ENCODE results near the gene PRKCA.

Gene PRKCA

DNA sequence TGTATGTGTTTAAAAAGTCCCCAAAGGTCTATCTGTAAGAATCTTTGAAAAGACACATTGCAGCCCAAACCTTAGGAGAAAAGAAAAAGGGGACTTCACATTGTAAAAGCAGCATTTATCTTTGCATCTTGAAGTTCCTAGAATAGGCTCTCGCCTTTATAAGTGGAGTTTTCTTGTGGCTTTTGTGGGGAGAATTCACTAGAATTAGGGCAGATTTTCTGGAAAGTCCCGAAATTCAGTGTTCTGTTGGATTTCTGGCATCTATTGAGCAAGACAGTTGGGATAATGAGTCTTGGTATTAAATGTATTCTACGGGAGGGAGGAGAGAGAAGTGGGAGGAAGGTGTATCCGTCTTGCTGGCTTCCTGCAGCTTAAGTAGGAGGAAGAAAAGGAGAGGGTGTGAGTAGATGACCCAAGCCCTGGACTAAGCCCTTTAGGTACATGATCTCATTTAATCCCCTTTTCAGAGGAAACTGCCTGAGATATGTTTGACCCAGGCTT is 62.6 kb downstream of the PRKCA start:
- Mint-ChIP-seq H3K4me1 (ENCODE audit: low read depth) (peaks cover 85% of the 10 kb centered on the region), H3K9me3 (ENCODE audit: low read depth) (no peaks in the 10 kb centered on the region), H3K4me3 (peak overlapping the region; percentile 65), H3K27me3 (no peaks in the 10 kb centered on the region), H3K27ac (peak overlapping the region; percentile 95), H3K36me3 (peaks cover 8% of the 10 kb centered on the region)

DNA sequence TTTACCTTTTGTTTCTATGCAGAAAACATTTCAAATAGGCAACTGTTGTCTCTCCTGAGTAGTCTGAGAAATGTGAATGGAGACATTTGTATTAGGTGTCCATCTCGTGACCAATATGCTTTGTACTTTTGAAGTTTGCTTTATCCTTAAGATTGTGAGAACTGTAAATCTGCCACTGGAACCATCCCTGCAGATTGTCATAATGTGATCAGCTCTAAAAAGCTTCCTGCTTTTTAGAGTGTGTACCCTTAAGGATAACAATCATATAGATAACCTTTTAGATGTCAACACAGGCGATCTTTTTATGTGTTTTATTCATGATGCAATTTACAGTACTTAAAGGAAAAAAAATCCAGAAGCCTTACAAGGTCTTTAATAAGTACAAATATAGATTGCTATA is 63.5 kb downstream of the PRKCA start:
- Mint-ChIP-seq H3K9me3 (ENCODE audit: low read depth) (no peaks in the 10 kb centered on the region), H3K27me3 (no peaks in the 10 kb centered on the region), H3K4me3 (peak overlapping the region; percentile 35), H3K27ac (peak overlapping the region; percentile 42), H3K36me3 (peaks cover 9% of the 10 kb centered on the region), H3K4me1 (ENCODE audit: low read depth) (peaks cover 80% of the 10 kb centered on the region)

GRCh38 chr17:66367107-66367506 is 64.7 kb downstream of the PRKCA start:
- Mint-ChIP-seq H3K27me3 (no peaks in the 10 kb centered on the region), H3K36me3 (peaks cover 13% of the 10 kb centered on the region), H3K4me1 (ENCODE audit: low read depth) (peaks cover 80% of the 10 kb centered on the region), H3K27ac (peak overlapping the region; percentile 83), H3K9me3 (ENCODE audit: low read depth) (no peaks in the 10 kb centered on the region), H3K4me3 (peak overlapping the region; percentile 47)

GRCh38 chr17:66369830-66370229 is 67.4 kb downstream of the PRKCA start:
- Mint-ChIP-seq H3K27me3 (no peaks in the 10 kb centered on the region), H3K27ac (peak overlapping the region; percentile 83), H3K36me3 (peaks cover 11% of the 10 kb centered on the region), H3K4me1 (ENCODE audit: low read depth) (peaks cover 83% of the 10 kb centered on the region), H3K4me3 (no peak overlapping the region), H3K9me3 (ENCODE audit: low read depth) (no peaks in the 10 kb centered on the region)

- Mint-ChIP-seq H3K4me3 (peak overlapping the region; percentile 52), H3K36me3 (peaks cover 13% of the 10 kb centered on the region), H3K27ac (peak overlapping the region; percentile 94), H3K9me3 (ENCODE audit: low read depth) (no peaks in the 10 kb centered on the region), H3K27me3 (no peaks in the 10 kb centered on the region), H3K4me1 (ENCODE audit: low read depth) (peaks cover 83% of the 10 kb centered on the region)
These were observed 69.1 kb downstream of the PRKCA start for GRCh38 chr17:66371561-66371960.

- peaks cover 13% of the 10 kb centered on the region for H3K36me3 Mint-ChIP-seq
- peak overlapping the region; percentile 71 for H3K4me3 Mint-ChIP-seq
- peaks cover 77% of the 10 kb centered on the region for H3K4me1 Mint-ChIP-seq (ENCODE audit: low read depth)
- no peaks in the 10 kb centered on the region for H3K9me3 Mint-ChIP-seq (ENCODE audit: low read depth)
- H3K27ac Mint-ChIP-seq = peak overlapping the region; percentile 94
- H3K27me3 Mint-ChIP-seq = no peaks in the 10 kb centered on the region
These were observed 69.8 kb downstream of the PRKCA start for GRCh38 chr17:66372182-66372581.

- Mint-ChIP-seq H3K4me1 (ENCODE audit: low read depth) (peaks cover 72% of the 10 kb centered on the region), H3K4me3 (peak overlapping the region; percentile 64), H3K9me3 (ENCODE audit: low read depth) (no peaks in the 10 kb centered on the region), H3K27ac (peak overlapping the region; percentile 94), H3K27me3 (no peaks in the 10 kb centered on the region), H3K36me3 (peaks cover 13% of the 10 kb centered on the region)
These were observed 70.7 kb downstream of the PRKCA start for GRCh38 chr17:66373079-66373478.

DNA sequence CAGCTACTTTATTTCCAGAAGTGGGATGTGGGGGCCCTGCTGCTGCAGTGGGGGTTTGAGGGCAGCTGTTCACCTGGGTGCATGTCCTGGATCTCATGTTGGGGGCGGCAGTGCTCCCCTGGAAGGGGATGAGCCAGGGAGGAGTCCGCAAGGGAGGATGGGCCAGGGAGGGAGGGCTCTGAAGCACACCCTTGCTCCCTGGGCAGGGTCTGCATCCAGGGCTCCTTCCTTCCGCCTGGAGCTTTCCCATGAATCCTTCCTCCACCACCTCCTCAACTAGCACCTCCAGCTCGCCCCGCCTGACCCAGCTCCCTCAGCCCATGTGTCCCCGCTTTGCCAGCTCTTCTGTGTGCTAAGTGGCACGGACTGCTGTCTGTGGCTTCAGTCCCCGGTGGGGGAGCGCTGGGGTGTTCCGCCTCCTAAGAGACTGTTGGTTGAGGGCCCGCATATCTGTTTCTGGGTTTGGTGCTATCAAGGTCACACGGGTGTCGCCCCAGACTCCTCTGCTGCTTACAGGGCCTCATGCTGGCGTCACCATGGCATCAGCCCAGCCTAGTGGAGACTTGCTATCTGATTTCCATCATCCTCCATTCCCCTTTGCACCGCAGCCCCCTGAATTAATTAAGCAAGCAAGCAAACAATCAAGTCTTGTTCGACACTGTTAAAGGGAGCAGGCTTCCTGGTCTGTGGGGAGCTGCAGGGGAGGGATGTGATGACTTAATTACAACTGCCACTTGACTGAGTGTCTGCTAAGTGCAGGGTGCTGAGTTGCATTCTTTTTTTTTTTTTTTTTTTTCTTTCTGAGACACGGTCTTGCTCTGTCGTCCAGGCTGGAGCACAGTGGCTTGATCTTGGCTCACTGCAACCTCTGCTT is 71.8 kb downstream of the PRKCA start:
- H3K4me1 Mint-ChIP-seq (ENCODE audit: low read depth) = peaks cover 77% of the 10 kb centered on the region
- peak overlapping the region; percentile 94 for H3K27ac Mint-ChIP-seq
- no peaks in the 10 kb centered on the region for H3K9me3 Mint-ChIP-seq (ENCODE audit: low read depth)
- peaks cover 13% of the 10 kb centered on the region for H3K36me3 Mint-ChIP-seq
- H3K4me3 Mint-ChIP-seq = peak overlapping the region; percentile 66
- no peaks in the 10 kb centered on the region for H3K27me3 Mint-ChIP-seq

- H3K4me3 Mint-ChIP-seq = peak overlapping the region; percentile 66
- peaks cover 8% of the 10 kb centered on the region for H3K36me3 Mint-ChIP-seq
- H3K27ac Mint-ChIP-seq = peak overlapping the region; percentile 92
- H3K27me3 Mint-ChIP-seq = no peaks in the 10 kb centered on the region
- H3K4me1 Mint-ChIP-seq (ENCODE audit: low read depth) = peaks cover 81% of the 10 kb centered on the region
- no peaks in the 10 kb centered on the region for H3K9me3 Mint-ChIP-seq (ENCODE audit: low read depth)
These were observed 72.7 kb downstream of the PRKCA start for GRCh38 chr17:66375121-66375520.

GRCh38 chr17:66378296-66378695 is 75.9 kb downstream of the PRKCA start:
- Mint-ChIP-seq H3K27me3 (no peaks in the 10 kb centered on the region), H3K9me3 (ENCODE audit: low read depth) (no peaks in the 10 kb centered on the region), H3K27ac (no peak overlapping the region), H3K4me3 (no peak overlapping the region), H3K36me3 (peaks cover 7% of the 10 kb centered on the region), H3K4me1 (ENCODE audit: low read depth) (peaks cover 72% of the 10 kb centered on the region)

DNA sequence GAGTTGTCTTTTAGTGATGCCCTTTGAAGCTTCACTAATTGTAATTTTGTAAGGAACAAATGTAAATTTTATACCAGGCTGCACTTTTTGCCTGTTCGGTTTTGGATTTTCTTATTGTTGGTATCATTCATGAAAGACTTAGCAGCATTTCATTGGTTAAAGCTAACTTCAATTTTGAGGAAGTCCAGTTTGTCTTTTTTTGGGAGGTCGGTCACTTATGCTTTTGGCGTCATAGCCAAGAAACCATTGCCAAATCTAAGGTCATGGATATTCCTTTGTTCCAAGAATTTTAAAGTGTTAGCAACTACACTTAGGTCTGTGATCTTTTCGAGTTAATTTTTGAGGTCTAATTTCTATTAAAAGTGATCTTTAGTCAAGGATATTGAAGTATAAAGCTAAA is 77.1 kb downstream of the PRKCA start:
- H3K27ac Mint-ChIP-seq = no peak overlapping the region

GRCh38 chr17:66379996-66380395 is 77.6 kb downstream of the PRKCA start:
- H3K4me3 Mint-ChIP-seq = no peak overlapping the region
- H3K4me1 Mint-ChIP-seq (ENCODE audit: low read depth) = peaks cover 68% of the 10 kb centered on the region
- no peak overlapping the region for H3K27ac Mint-ChIP-seq
- peaks cover 7% of the 10 kb centered on the region for H3K36me3 Mint-ChIP-seq
- no peaks in the 10 kb centered on the region for H3K27me3 Mint-ChIP-seq
- no peaks in the 10 kb centered on the region for H3K9me3 Mint-ChIP-seq (ENCODE audit: low read depth)

More for the DNA sequence above, 77.1 kb downstream of the PRKCA start:
- H3K9me3 Mint-ChIP-seq (ENCODE audit: low read depth) = no peaks in the 10 kb centered on the region
- no peak overlapping the region for H3K4me3 Mint-ChIP-seq
- peaks cover 70% of the 10 kb centered on the region for H3K4me1 Mint-ChIP-seq (ENCODE audit: low read depth)
- peaks cover 7% of the 10 kb centered on the region for H3K36me3 Mint-ChIP-seq
- H3K27me3 Mint-ChIP-seq = no peaks in the 10 kb centered on the region

DNA sequence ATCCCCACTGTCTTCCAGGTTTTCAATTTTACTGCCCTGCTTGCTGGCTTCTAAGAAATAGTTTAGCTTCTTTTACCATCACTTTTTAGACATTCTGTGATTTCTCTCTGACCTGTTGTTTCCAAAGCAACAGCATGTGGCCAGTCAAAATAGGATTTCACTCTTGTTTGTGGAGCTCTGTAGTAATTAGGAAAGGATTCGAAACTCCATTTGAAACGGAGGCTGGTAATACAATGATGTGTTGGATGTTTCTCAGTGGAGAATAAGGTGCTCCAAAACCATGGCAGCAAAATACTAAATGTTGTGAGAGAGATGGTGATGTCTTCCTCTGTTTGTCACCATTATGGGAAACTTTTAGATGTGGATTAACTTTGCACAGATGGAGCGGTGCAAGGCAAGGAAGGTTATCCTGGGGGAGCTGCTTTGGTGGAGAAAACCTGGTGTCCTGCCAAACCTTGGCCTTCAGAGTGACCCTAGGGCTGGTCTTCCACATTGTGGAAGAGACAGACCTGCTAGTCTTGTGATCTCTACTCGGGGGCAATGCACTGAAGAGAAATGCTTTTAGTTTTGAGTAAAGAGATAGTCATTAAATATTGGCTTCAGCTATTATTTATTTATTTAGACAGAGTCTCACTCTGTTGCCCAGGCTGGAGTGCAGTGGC is 79.4 kb downstream of the PRKCA start:
- Mint-ChIP-seq H3K36me3 (peaks cover 8% of the 10 kb centered on the region), H3K27me3 (no peaks in the 10 kb centered on the region), H3K4me3 (no peak overlapping the region), H3K27ac (peak overlapping the region; percentile 64), H3K9me3 (ENCODE audit: low read depth) (no peaks in the 10 kb centered on the region), H3K4me1 (ENCODE audit: low read depth) (peaks cover 68% of the 10 kb centered on the region)

DNA sequence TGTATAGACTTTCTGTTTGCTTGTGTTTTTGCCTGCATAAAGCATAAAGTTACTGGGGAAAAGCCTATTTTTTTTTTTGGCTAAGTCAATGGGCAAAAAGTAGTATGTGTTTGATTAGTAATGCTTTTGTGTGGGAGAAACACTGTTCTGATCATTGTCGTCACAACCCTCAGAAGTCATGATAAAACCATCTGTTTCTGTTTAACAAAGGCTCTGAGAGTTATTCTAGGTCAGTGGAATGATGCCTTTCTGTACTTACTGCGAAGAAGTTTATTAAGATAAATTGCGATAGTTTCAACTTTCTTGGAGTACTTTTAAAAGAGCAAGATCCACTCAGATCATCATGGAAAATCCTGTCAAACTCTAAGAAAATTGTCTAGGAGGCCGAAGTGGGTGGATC is 80.9 kb downstream of the PRKCA start:
- H3K4me3 Mint-ChIP-seq = no peak overlapping the region
- no peaks in the 10 kb centered on the region for H3K27me3 Mint-ChIP-seq
- H3K4me1 Mint-ChIP-seq (ENCODE audit: low read depth) = peaks cover 75% of the 10 kb centered on the region
- peak overlapping the region; percentile 81 for H3K27ac Mint-ChIP-seq
- H3K9me3 Mint-ChIP-seq (ENCODE audit: low read depth) = no peaks in the 10 kb centered on the region
- H3K36me3 Mint-ChIP-seq = peaks cover 14% of the 10 kb centered on the region
